IMR-90 (cell line): ENCODE data around the gene PARD6G. TPM values are rescaled to one million over a fixed set of nuclear protein-coding genes. Genes with fewer than 3 reads are reported as not detected.

ENCODE experiments used
- ATAC-seq: fragments of 200-7000 bp; cut with Tn5 transposase; 2 replicates; pipeline ENCODE4 v1.9.1; 2020; ENCODE audit warnings: low read depth, mild to moderate bottlenecking, moderate library complexity
- BruUV-seq: library from RNA; stranded (reverse); fragments of 400-500 nt; replicated peaks from 2 replicates; lab custom pipeline; 2021; lab: Mats Ljungman, UMichigan
- CTCF ChIA-PET: fragments of 300-600 bp; formaldehyde crosslinking; extraction: SDS; loops from one replicate; lab custom pipeline; 2021; ENCODE audit warnings: antibody characterized with exemption; lab: Yijun Ruan, JAX
- POLR2A ChIA-PET: fragments of 300-600 bp; sonication (Branson Sonifier 250); formaldehyde crosslinking; loops from one replicate; lab custom pipeline; 2022; ENCODE audit warnings: antibody characterized with exemption; ENCODE audit not compliant: unreplicated experiment; lab: Charles Lee
- DNase-seq: peaks from one replicate; pipeline ENCODE4 v3.0.0; 2013
- H2AFZ ChIP-seq: replicated peaks from 2 replicates; pipeline ENCODE3; 2013; ENCODE audit warnings: low read length, mild to moderate bottlenecking; ENCODE audit not compliant: poor library complexity
- H2AK5ac ChIP-seq: 2 replicates; pipeline ENCODE4 v1.6.1; 2013; ENCODE audit warnings: low read depth, low read length, inconsistent platforms
- H2AK9ac ChIP-seq: replicated peaks from 2 replicates; pipeline ENCODE3; 2013; ENCODE audit warnings: mild to moderate bottlenecking, low read depth, low read length, moderate library complexity; ENCODE audit not compliant: poor library complexity
- H2BK120ac ChIP-seq: 2 replicates; pipeline ENCODE4 v1.6.1; 2013; ENCODE audit warnings: low read depth, low read length, inconsistent platforms
- H2BK15ac ChIP-seq: 3 replicates; pipeline ENCODE4 v1.6.1; 2013; ENCODE audit warnings: low read depth, low read length, inconsistent platforms
- H2BK20ac ChIP-seq: 2 replicates; pipeline ENCODE4 v1.6.1; 2013; ENCODE audit warnings: low read depth, mild to moderate bottlenecking, inconsistent platforms, low read length, moderate library complexity
- H2BK5ac ChIP-seq: 2 replicates; pipeline ENCODE4 v1.6.1; 2013; ENCODE audit warnings: mild to moderate bottlenecking, low read depth, low read length, inconsistent platforms; ENCODE audit not compliant: poor library complexity, severe bottlenecking
- H3K14ac ChIP-seq: replicated peaks from 2 replicates; pipeline ENCODE4 v1.6.1; 2013; ENCODE audit warnings: low read depth, low read length, inconsistent platforms
- H3K18ac ChIP-seq: 2 replicates; pipeline ENCODE4 v1.6.1; 2013; ENCODE audit warnings: low read depth, low read length, control low read depth
- H3K23ac ChIP-seq: 2 replicates; pipeline ENCODE4 v1.6.1; 2013; ENCODE audit warnings: low read depth, low read length, inconsistent platforms
- H3K27ac ChIP-seq: 2 replicates; pipeline ENCODE4 v1.5.1; 2013; ENCODE audit warnings: mild to moderate bottlenecking, control low read depth, low read length; ENCODE audit not compliant: insufficient read depth
- H3K27me3 ChIP-seq: 2 replicates; pipeline ENCODE4 v1.6.1; 2013; ENCODE audit warnings: low read length; ENCODE audit not compliant: control insufficient read depth, insufficient read depth
- H3K36me3 ChIP-seq: 2 replicates; pipeline ENCODE4 v1.6.1; 2013; ENCODE audit warnings: low read length, mixed read lengths; ENCODE audit not compliant: control insufficient read depth, insufficient read depth
- H3K4ac ChIP-seq: 2 replicates; pipeline ENCODE4 v1.6.1; 2013; ENCODE audit warnings: low read depth, low read length, inconsistent platforms
- H3K4me1 ChIP-seq: 2 replicates; pipeline ENCODE4 v1.6.1; 2013; ENCODE audit warnings: low read length, mixed read lengths; ENCODE audit not compliant: control insufficient read depth, insufficient read depth
- H3K4me2 ChIP-seq: 2 replicates; pipeline ENCODE4 v1.6.1; 2013; ENCODE audit warnings: low read depth, mild to moderate bottlenecking, control low read depth, low read length, moderate library complexity
- H3K4me3 ChIP-seq: 2 replicates; pipeline ENCODE4 v1.5.1; 2013; ENCODE audit warnings: low read depth, mild to moderate bottlenecking, control low read depth, low read length, moderate library complexity; ENCODE audit not compliant: insufficient read depth
- H3K56ac ChIP-seq: 2 replicates; pipeline ENCODE4 v1.6.1; 2013; ENCODE audit warnings: low read length, inconsistent platforms; ENCODE audit not compliant: insufficient read depth; ENCODE audit errors: extremely low read depth
- H3K79me1 ChIP-seq, 2 experiments: 2 replicates each; pipeline ENCODE4 v1.6.1; 2013; ENCODE audit warnings: low read length in 2 of 2, inconsistent platforms in 1 of 2, low read depth in 1 of 2
- H3K9ac ChIP-seq: 2 replicates; pipeline ENCODE4 v1.6.1; 2013; ENCODE audit warnings: low read depth, low read length, control low read depth
- H3K9me1 ChIP-seq: 2 replicates; pipeline ENCODE4 v1.6.1; 2013; ENCODE audit warnings: low read length, inconsistent platforms; ENCODE audit not compliant: insufficient read depth
- H3K9me3 ChIP-seq: 2 replicates; pipeline ENCODE4 v1.6.1; 2013; ENCODE audit warnings: low read length; ENCODE audit not compliant: control insufficient read depth, insufficient read depth
- H4K20me1 ChIP-seq: 2 replicates; pipeline ENCODE4 v1.6.1; 2013; ENCODE audit warnings: low read length, inconsistent platforms; ENCODE audit not compliant: insufficient read depth
- H4K5ac ChIP-seq: 2 replicates; pipeline ENCODE4 v1.6.1; 2013; ENCODE audit warnings: mild to moderate bottlenecking, low read depth, low read length, control low read depth
- H4K8ac ChIP-seq, 2 experiments: 2 replicates each; pipeline ENCODE4 v1.6.1; 2013; ENCODE audit warnings: low read depth in 2 of 2, low read length in 2 of 2, control low read depth in 1 of 2, inconsistent platforms in 1 of 2
- H4K91ac ChIP-seq: 2 replicates; pipeline ENCODE4 v1.6.1; 2013; ENCODE audit warnings: low read depth, low read length, inconsistent platforms; ENCODE audit not compliant: insufficient read depth
- BHLHE40 ChIP-seq: fragments of 150-350 bp; IDR thresholded peaks from 2 replicates; pipeline ENCODE4 v1.6.1; 2016; ENCODE audit warnings: mild to moderate bottlenecking, low read depth, low read length
- CEBPB ChIP-seq: IDR thresholded peaks from 2 replicates; pipeline ENCODE4 v1.6.1; 2012; ENCODE audit warnings: low read depth, low read length, improper control_type of control experiment
- CHD1 ChIP-seq: IDR thresholded peaks from 2 replicates; pipeline ENCODE4 v1.6.1; 2012; ENCODE audit warnings: low read depth, low read length, improper control_type of control experiment
- FOS ChIP-seq: fragments of 150-350 bp; IDR thresholded peaks from 2 replicates; pipeline ENCODE4 v1.6.1; 2016; ENCODE audit warnings: low read depth, low read length
- MAZ ChIP-seq: IDR thresholded peaks from 2 replicates; pipeline ENCODE4 v1.6.1; 2012; ENCODE audit warnings: low read depth, mild to moderate bottlenecking, low read length, improper control_type of control experiment, moderate library complexity, borderline replicate concordance
- MXI1 ChIP-seq: IDR thresholded peaks from 2 replicates; pipeline ENCODE4 v1.6.1; 2012; ENCODE audit warnings: low read depth, mild to moderate bottlenecking, low read length, moderate library complexity, borderline replicate concordance
- NFE2L2 ChIP-seq: fragments of 150-350 bp; IDR thresholded peaks from 2 replicates; pipeline ENCODE4 v1.6.1; 2016; ENCODE audit warnings: low read depth, mild to moderate bottlenecking, low read length
- RAD21 ChIP-seq: IDR thresholded peaks from 2 replicates; pipeline ENCODE4 v1.6.1; 2012; ENCODE audit warnings: low read length, improper control_type of control experiment
- RFX5 ChIP-seq: IDR thresholded peaks from 2 replicates; pipeline ENCODE4 v1.8.0; 2012; ENCODE audit warnings: low read depth, mild to moderate bottlenecking, low read length, moderate library complexity
- SMC3 ChIP-seq: fragments of 150-350 bp; IDR thresholded peaks from 2 replicates; pipeline ENCODE4 v1.6.1; 2016; ENCODE audit warnings: low read depth, mild to moderate bottlenecking, antibody characterized with exemption, low read length, moderate library complexity
- WGBS, 2 experiments: methylation state at CpG; one replicate each; pipeline versions ENCODE4 v1.1.5 to v1.1.7; 2013; ENCODE audit warnings: missing lambda C conversion rate in 2 of 2; ENCODE audit not compliant: insufficient read length in 1 of 2; ENCODE audit errors: extremely low coverage in 2 of 2; 5-methylcytosine and 5-hydroxymethylcytosine counted together
- dilution Hi-C: fragments of 300-500 bp; cut with HindIII; formaldehyde crosslinking; loops from one replicate; pipeline ENCODE4 v1.14.3; 2018; ENCODE audit warnings: low sequenced_read_pairs; ENCODE audit not compliant: unreplicated experiment
- in situ Hi-C: fragments of 300-500 bp; cut with MboI; formaldehyde crosslinking; loops from 3 replicates; pipeline ENCODE4 v1.14.3; 2019; ENCODE audit warnings: low sequenced_read_pairs, inconsistent platforms, mixed read lengths
- intact Hi-C: fragments of 100-400 bp; cut with micrococcal nuclease; formaldehyde crosslinking; loops from 2 replicates; pipeline ENCODE4 v1.10.0; 2022
- polyA plus RNA-seq, 3 experiments: library from polyadenylated mRNA; depleted of rRNA; stranded (reverse); fragments of >200 nt; gene quantifications; 2 replicates each; pipeline ENCODE4 v1.2.3, GENCODE V29; 2012; ENCODE audit warnings: low replicate concordance in 1 of 3
- total RNA-seq: library from RNA; depleted of rRNA; stranded (reverse); fragments of >200 nt; gene quantifications from 2 replicates; pipeline ENCODE4 v1.2.3, GENCODE V29; 2012
- TF ChIP-seq, protein P1 (sequence below): fragments of 150-350 bp; IDR thresholded peaks from 2 replicates; pipeline ENCODE4 v1.6.1; 2016; ENCODE audit warnings: low read depth, mild to moderate bottlenecking, low read length, moderate library complexity, borderline replicate concordance
- TF ChIP-seq, protein P2 (sequence below): conservative IDR thresholded peaks from 2 replicates; pipeline ENCODE4 v1.5.1; 2012; ENCODE audit warnings: mild to moderate bottlenecking, low read depth, low read length, improper control_type of control experiment
- TF ChIP-seq, protein P3 (sequence below): fragments of 150-350 bp; IDR thresholded peaks from 2 replicates; pipeline ENCODE4 v1.6.1; 2017; ENCODE audit warnings: mild to moderate bottlenecking, antibody characterized with exemption, low read length, low read depth

The PARD6G gene
- total and polyA plus RNA-seq, 2 of the 4 experiments (the other 2 are of a cell fraction): 2.5 to 4.6 TPM

DNA sequence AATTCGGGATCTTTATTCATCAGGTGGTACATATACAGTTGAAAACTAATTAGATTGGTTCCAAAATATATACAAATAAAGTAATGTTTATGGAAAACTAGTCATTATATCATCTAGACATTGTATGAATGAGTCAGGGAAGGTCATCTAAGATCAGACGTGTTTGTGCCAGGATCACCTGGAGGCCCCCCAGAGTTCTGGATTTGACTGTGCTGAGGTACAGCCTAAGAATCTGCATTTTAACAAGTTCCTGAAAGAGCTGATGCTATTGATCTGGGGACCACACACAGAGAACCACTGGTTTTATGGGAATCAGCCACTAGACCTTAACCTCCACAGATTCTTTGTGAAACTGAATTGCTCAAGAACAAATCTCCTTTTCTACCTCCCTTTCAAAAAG, 43.2 kb downstream of the PARD6G start:
- no peak overlapping the region for H2AFZ ChIP-seq
- no peak overlapping the region for H2AK9ac ChIP-seq
- no CpG with 5 or more reads among the region's 2 CpGs for WGBS, 2 experiments
- no peak overlapping the region for H2BK20ac ChIP-seq
- no peak overlapping the region for H3K18ac ChIP-seq
- ChIA-PET POLR2A (no interaction called here), CTCF (no interaction called here)
- dilution Hi-C loops: no loop called here
- H4K8ac ChIP-seq: no peak overlapping the region
- no TSS peak for BruUV-seq
- no peak overlapping the region for H3K56ac ChIP-seq
- no peak overlapping the region for H3K4me2 ChIP-seq
- no peaks in the 10 kb centered on the region for H3K36me3 ChIP-seq
- peaks cover 4% of the 10 kb centered on the region; the same call in 1 of the 2 replicates for H4K20me1 ChIP-seq
- TF ChIP-seq RAD21 (no peak), CEBPB (no peak), BHLHE40 (no peak), MXI1 (no peak), RFX5 (no peak), FOS (no peak), CHD1 (no peak), SMC3 (no peak), MAZ (no peak), NFE2L2 (no peak)
- TF ChIP-seq, protein P1, sequence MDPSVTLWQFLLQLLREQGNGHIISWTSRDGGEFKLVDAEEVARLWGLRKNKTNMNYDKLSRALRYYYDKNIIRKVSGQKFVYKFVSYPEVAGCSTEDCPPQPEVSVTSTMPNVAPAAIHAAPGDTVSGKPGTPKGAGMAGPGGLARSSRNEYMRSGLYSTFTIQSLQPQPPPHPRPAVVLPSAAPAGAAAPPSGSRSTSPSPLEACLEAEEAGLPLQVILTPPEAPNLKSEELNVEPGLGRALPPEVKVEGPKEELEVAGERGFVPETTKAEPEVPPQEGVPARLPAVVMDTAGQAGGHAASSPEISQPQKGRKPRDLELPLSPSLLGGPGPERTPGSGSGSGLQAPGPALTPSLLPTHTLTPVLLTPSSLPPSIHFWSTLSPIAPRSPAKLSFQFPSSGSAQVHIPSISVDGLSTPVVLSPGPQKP: no peak
- TF ChIP-seq, protein P2, sequence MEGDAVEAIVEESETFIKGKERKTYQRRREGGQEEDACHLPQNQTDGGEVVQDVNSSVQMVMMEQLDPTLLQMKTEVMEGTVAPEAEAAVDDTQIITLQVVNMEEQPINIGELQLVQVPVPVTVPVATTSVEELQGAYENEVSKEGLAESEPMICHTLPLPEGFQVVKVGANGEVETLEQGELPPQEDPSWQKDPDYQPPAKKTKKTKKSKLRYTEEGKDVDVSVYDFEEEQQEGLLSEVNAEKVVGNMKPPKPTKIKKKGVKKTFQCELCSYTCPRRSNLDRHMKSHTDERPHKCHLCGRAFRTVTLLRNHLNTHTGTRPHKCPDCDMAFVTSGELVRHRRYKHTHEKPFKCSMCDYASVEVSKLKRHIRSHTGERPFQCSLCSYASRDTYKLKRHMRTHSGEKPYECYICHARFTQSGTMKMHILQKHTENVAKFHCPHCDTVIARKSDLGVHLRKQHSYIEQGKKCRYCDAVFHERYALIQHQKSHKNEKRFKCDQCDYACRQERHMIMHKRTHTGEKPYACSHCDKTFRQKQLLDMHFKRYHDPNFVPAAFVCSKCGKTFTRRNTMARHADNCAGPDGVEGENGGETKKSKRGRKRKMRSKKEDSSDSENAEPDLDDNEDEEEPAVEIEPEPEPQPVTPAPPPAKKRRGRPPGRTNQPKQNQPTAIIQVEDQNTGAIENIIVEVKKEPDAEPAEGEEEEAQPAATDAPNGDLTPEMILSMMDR: no peak
- TF ChIP-seq, protein P3, sequence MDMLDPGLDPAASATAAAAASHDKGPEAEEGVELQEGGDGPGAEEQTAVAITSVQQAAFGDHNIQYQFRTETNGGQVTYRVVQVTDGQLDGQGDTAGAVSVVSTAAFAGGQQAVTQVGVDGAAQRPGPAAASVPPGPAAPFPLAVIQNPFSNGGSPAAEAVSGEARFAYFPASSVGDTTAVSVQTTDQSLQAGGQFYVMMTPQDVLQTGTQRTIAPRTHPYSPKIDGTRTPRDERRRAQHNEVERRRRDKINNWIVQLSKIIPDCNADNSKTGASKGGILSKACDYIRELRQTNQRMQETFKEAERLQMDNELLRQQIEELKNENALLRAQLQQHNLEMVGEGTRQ: no peak
- DNase-seq: no peak
- H3K4ac ChIP-seq: no peak overlapping the region
- no peaks in the 10 kb centered on the region; the same call in 1 of the 2 replicates for H3K4me1 ChIP-seq
- no peak overlapping the region for H3K27ac ChIP-seq
- no peak overlapping the region for H4K91ac ChIP-seq
- H3K9me3 ChIP-seq: no peaks in the 10 kb centered on the region
- no peaks in the 10 kb centered on the region for H3K27me3 ChIP-seq
- no peak overlapping the region for H3K9ac ChIP-seq
- H3K4me3 ChIP-seq: no peak overlapping the region
- intact Hi-C loops: no loop called here
- no peak overlapping the region for H2AK5ac ChIP-seq
- in situ Hi-C loops: no loop called here
- ATAC-seq: no peak
- H3K79me1 ChIP-seq: no peaks in the 10 kb centered on the region; a peak in 1 of 4 replicates
- H2BK120ac ChIP-seq: no peak overlapping the region
- H2BK5ac ChIP-seq: no peak overlapping the region
- H3K23ac ChIP-seq: no peak overlapping the region
- H4K5ac ChIP-seq: no peak overlapping the region
- H3K14ac ChIP-seq: no peak overlapping the region
- H3K9me1 ChIP-seq: peaks cover 11% of the 10 kb centered on the region
- no peak overlapping the region for H2BK15ac ChIP-seq
